ENCODE measurements around the gene ARMH3.

GRCh38 chr10:101967119-101967518 lies 88.9 kb downstream of the ARMH3 start:
- TF ChIP-seq CTCF (conservative IDR thresholded peaks at IDR 0.05; ENCODE audit: low read length), result no peak
- TF ChIP-seq EZH2phosphoT487 (IDR thresholded peaks at IDR 0.05; ENCODE audit: borderline replicate concordance, low read depth, low read length), result no peak
